Renal cortex interstitium (tissue), 11 donors: ENCODE data around the gene KIF4B. TPM values are rescaled to one million over a fixed set of nuclear protein-coding genes. Genes with fewer than 3 reads are reported as not detected.
"Not testable (repeated sequence)": the region's sequence is repeated elsewhere in the genome, so short reads cannot be mapped to it uniquely, and the experiment has no call there.

Source experiments
- DNase-seq, 11 donors: peaks; one replicate each; pipeline ENCODE4 v3.0.0-alpha.2; 2013; ENCODE audit warnings: low read depth in 9 of 11, low spot score in 4 of 11; ENCODE audit errors: extremely low read depth in 1 of 11
- polyA plus RNA-seq, 3 donors: library from polyadenylated mRNA; unstranded; fragments of 120-200 nt; gene quantifications; one replicate each; pipeline ENCODE4 v1.2.1, GENCODE V29; 2013; ENCODE audit not compliant: insufficient read length in 3 of 3

The KIF4B gene
- polyA plus RNA-seq, 3 donors, result 0.22 to 0.30 (median 0.23) TPM

DNA sequence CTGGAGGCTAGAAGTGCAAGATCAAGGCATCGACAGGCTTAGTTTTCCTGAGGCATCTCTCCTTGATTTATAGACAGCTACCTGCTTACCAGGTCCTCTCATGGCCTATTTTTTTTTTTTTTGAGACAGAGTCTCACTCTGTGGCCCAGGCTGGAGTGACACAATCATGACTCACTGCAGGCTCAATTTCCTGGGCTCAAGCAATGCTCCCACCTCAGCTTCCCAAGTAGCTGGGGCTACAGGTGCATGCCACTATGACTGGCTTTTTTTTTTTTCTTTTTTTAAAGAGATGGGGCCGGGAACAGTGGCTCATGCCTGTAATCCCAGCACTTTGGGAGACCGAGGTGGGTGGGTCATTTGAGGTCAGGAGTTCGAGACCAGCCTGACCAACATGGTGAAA, 10.8 kb upstream of the KIF4B start:
- DNase-seq, result not testable (repeated sequence)

DNA sequence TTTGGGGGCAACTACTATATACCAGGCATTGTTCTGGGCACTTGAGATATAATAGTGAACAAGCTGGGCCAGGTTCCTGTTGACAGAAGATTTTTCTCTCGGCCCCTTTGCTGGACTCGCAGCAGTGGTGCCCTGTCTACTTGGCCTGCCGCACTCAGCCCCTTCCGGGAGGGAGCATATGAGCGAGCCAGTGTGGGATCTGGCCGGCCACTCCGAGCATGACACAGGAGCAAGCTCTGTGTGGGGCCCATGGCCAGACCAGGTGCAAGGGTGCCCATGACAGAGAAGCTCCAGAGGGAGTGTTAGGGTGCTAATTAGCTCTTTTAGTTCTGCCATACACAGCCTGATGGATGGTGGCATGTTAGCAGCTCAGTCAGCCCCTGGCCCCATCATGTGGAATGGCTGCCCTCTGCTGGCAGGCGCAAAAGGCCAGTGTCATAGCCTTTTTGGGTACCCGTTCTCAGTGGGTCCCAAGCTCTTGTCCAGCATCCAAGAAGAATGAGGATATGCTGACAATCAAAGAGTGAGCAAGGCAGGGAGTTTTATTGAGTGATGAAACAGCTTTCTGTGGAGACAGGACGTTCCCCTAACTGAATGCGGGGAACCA, 9.3 kb upstream of the KIF4B start:
- DNase-seq, result no peak

DNA sequence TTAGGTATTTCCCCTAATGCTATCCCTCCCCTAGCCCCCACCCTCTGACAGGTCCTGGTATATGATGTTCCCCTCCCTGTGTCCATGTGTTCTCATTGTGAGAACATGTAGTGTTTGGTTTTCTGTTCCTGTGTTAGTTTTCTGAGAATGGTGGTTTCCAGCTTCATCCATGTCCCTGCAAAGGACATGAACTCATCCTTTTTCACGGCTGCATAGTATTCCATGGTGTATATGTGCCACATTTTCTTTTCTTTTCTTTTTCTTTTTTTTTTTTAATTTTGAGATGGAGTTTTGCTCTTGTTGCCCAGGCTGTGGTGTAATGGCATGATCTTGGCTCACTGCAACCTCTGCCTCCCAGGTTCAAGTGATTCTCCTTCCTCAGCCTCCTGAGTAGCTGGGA, 7.3 kb upstream of the KIF4B start:
- not testable (repeated sequence) for DNase-seq

DNA sequence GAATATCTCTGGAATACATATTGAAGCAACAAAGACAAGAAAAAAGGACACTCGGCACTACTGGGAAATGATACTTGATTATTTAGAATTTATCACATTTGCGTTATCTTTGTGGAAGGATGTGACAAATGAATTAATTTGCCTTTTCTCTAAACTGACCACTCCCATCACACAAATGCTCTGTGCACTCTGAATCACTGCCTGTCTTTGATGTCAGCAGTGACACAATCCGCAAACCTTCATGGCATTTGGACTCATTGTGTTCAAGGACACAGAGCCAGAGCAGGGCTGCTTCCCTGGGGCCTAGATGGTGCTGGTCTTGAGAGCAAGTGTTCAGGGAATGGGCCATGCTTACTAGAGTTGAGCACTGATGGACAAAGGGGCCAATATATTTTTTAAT, 4.9 kb upstream of the KIF4B start:
- DNase-seq, result no peak

DNA sequence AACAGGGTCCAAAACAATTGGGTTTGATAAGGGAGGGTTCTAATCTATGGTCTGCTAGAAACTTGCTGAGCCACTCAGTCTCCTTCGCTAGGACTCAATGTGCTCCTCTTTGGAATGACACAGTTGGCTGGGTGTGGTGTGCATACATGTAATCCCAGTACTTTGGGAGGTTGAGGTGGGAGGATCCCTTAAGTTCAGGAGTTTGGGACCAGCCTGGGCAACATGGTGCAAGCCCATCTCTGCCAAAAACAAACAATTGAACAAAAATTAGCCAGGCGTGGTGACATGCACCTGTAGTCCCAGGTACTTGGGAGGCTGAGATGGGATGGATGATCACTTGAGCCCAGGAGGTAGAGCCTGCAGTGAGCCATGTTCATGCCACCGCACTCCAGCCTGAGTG, 2.7 kb upstream of the KIF4B start:
- DNase-seq, result no peak

DNA sequence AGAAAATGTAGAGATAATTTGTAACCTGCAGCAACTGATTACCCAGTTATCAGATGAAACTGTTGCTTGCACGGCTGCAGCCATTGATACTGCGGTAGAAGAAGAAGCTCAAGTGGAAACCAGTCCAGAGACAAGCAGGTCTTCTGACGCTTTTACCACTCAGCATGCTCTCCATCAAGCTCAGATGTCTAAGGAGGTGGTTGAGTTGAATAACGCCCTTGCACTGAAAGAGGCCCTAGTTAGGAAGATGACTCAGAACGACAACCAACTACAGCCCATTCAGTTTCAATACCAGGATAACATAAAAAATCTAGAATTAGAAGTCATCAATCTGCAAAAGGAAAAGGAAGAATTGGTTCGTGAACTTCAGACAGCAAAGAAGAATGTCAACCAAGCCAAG, 1.7 kb downstream of the KIF4B start:
- DNase-seq, result no peak

DNA sequence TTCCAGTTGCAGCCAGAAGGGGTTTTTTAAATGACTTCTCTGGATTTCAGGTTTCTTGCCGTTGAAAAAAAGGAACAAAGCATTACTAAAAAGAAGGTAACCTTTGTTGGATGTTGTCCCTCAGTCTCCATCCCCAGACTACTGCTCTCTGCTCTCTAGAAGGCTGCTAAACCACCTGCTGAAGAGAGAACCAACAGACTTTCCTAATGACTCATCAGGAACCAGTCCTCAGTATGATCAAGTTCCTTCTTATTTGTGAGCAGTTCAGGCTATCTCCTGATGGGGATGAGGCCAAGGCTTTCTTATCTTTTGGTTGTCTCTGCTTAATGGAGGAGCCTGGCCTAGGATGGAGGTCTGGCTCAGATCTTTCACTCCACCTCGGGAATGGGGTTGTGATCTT, 4.1 kb downstream of the KIF4B start:
- DNase-seq, result no peak

DNA sequence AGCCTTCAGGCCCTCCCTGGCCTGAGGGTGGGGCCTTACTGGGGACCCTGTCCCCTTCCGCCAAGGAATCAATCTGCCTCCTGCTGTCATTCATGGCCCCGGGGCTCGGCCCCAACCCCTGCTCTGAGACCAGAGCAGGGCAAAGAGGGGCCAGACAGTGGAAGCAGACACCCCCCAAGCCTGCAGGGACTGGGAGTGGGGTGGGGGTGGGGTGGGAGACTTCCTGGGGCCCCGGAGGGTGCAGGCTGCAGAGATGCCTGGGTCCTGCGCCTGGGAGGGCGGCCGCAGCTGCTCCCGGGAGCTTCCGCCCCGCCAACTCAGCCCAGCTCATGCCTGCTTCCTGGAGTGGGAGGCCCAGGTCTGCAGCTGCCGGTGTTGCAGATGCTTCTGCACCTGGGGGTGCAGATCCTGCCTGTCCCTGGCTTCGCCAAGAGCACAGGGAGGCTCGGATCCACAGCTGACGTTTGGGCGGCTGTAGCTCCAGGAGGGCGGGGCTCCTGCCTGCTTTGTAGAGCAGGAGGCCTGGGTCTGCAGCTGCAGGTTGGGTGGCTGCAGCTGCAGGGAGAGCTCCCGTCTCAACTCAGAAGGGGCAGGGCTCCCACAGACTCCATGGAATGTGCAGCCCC, 6.2 kb downstream of the KIF4B start:
- DNase-seq, result no peak

DNA sequence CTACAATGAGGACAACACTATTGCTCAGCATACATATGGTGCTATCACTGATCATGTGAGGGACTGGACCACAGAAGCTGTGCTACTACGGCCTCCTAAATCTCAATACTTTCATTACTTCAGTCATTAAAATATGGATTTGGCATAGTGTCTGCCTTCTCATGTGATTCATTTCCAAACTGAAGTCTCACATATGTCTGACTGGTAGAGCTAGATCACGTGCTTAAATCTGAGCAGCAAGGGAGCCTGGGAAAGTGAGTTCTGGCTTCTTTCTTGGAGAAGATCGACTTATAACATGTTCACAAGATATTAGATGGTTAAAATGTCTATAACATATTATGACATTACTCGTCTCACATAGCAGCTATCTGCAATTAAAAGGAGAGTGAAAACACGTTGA, 8.3 kb downstream of the KIF4B start:
- no peak for DNase-seq

DNA sequence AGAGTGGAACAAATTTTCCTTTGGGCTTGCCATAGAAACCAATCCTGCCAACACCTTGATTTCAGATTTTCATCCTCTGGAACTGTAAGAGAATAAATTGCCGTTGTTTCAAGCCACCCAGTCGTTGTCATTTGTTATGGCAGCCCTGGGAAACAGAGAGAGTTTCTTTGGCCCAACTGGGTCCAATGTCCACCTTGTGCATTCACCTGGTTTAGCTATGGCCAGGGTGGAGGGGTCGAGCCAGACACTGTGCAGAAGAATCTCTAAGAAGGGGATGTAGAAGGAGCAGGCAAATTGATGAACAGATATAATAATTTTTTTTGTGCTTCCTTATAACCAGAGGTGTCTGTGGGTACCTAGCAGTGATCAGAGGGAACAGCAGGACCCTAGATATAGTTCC, 9.8 kb downstream of the KIF4B start:
- DNase-seq, result no peak

DNA sequence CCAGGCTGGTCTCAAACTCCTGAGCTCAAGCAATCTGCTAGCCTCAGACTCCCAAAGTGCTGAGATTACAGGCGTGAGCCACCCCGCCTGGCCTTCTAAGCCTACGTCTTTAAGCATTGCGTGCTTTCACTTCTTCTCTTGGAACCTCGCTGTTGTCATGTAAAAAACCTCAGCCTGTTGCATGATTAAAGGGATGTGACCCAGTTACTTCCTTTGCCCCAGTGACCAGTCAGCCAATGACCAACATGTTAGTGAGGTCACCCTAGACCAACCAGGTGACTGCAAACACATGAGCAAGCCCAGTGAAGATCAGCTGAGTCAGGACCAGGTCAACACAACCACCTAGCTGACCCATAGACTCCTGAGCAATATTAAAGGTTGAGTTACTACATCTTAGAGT, 10.5 kb downstream of the KIF4B start:
- DNase-seq, result no peak

DNA sequence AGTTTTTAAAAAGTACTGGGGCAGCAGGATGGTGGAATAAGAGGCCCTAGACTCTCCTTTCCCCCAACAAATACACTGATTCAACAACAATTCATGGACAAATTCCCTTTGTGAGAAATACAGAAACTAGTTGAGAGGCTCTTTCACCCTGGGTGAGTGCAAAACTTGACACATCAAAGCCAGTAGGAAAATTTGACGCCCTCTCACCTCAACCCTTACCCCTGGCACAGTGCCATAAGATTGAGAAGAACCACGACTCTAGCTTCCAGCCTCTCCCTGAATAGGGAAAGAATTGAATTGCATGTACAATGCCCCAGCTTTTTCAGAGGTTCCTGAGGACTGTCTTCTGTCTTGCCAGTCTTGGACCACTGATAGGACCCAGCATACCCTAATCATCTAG, 12.3 kb downstream of the KIF4B start:
- DNase-seq, result no peak

DNA sequence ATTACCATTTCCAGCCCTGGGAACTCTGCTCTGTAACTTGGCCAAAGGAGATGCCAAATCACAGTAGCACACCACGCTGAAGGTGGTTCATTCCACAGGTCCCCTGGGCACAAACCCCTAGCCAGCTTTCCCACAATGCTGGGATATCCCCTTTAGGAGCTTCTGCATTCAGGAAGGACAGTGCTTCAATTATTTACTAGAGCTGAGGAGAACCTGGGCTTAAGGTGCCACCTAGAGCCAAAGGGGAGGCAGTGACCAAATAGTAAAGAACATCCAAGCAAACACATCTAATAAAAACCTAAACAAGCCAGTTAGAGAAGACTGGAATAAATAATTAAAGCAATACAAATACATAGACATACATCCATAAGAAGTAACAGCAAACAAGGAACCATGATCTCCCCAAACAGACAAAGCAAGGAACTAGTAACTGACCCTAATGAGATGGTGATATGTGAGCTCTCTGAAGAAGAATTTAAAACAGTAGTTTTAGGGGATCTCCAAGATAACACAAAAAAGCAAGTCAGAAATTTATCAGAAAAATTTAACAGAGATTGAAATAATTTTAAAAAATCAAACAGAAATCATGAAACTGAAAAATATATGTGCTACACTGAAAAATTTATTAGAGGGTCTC, 14.6 kb downstream of the KIF4B start:
- DNase-seq, result no peak

DNA sequence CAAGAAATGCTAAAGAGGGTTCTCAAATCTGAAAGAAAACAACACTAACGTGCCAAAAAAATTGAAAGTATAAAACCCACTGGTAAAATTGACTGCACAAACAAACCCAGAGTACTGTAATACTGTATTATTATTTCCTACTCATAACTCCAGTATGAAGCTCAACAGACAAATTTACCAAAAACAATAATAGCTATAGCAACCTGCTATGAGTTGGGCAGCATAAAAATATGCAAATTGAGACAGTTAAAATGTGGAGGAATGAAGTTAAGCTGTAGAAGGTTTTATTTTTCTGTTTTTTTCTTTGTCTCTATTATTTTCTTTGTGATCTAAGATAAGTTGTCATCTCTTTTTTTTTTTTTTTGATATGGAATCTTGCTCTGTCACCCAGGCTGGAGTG, 15.7 kb downstream of the KIF4B start:
- no peak for DNase-seq

DNA sequence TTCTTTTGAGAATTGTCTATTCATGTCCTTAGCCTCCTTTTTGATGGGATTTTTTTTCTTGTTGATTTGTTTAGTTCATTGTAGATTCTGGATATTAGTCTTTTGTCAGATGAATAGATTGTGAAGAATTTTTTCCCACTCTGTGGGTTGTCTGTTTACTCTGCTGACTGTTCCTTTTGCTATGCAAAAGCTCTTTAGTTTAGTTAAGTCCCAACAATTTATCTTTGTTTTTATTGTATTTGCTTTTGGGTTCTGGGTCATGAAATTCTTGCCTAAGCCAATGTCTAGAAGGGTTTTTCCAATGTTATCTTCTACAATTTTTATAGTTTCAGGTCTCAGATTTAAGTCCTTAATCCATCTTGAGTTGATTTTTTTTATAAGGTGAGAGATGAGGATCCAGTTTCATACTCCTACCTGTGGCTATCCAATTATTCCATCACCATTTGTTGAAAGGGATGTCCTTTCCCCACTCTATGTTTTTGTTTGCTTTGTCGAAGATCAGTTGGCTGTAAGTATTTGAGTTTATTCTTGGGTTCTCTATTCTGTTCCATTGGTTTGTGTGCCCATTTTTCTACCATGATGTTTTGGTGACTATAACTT, 20.7 kb downstream of the KIF4B start:
- DNase-seq, result not testable (repeated sequence)

DNA sequence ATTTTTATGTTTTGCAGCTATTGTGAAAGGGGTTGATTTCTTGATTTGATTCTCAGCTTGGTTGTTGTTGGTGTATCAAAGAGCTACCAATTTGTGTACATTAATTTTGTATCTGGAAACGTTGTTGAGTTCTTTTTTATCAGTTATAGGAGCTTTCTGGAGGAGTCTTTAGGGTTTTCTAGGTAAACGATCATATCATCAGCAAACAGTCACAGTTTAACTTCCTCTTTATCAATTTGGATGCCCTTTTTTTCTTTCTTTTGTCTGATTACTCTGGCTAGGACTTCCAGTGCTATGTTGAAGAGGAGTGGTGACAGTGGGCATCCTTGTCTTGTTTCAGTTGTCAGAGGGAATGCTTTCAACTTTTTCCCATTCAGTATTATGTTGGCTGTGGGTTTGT, 21.5 kb downstream of the KIF4B start:
- not testable (repeated sequence) for DNase-seq

DNA sequence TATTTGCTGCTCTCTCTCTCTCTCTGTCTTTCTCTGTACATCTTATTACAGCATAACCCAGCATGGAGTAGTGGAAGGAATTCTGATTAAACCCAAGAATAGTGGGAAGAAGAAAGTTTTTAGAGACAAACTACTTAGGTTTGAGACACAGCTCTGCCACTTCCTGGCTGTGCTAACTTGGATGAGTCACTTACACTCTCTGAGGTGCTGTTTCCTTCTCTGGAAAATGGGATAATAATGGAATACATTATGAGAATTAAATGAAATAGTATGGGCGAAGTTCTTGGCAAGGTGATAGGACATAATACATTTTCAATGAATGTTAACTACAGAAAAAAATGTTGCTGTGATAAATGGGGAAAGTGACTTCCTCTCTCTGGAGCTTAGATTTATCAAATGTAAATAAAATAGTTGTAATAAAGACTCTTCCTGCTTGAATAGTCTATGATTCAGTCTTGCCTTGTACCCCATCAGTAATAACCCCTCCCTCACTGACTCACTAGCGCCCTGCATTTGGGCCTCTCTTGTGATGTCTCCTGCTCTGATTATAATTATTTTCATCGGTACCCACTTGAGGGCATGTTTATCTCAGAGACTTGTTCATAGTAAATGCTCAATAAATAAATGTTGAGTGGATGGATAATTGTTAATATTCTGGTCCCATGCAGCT, 27.6 kb downstream of the KIF4B start:
- DNase-seq, result no peak

DNA sequence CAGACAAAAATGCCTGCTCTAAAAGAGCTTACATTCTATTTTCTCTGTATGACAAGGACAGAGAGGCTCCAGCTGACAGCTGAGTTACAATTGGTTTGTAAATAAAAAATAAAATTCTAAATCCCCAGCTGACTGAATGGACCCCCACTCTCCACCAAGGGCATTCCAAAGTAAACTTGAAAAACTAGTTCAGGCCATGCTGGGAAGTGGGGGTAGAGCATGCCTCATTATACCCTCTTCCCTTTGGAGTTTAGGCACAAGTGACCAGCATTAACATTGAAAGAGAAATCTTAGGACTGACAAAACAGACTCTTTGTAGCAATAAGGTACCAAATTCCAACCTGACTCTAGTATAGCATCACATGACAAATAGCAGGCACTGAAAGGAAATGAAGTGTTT, 31.0 kb downstream of the KIF4B start:
- DNase-seq, result no peak

DNA sequence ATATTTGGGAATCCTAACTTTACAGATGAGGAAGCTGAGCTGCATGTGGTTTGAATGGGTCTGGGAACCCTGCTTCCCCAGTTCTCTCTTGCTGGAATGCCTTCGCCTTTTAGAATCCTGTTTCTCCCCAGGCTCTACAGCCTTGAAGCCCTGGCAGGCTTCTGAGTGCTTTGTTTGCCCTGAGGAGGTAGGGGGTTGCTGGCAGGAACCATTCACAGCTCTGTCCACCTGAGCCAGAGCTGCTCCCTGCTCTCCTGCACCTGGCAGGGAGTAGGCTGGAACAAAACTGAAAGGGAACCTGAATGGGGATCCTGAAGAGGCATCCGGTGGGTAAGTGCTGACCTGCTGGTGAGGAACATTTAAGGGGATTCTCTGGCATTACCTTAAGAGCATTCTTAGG, 33.0 kb downstream of the KIF4B start:
- no peak for DNase-seq

DNA sequence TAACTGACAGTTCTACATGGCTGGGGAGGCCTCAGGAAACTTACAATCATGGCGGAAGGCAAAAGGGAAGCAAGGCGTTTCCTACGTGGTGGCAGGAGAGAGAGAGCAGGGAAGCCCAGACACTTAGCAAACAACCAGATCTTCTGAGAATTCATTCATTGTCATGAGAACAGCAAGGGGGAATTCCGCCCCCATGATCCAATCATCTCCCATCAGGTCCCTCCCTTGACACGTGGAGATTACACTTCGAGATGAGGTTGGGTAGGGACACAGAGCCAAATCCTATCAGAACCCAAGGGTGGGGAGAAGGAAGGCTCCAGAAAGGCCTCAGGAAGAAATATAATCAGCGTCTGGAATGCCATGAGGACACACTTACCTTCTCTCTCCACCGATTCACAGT, 34.3 kb downstream of the KIF4B start:
- no peak for DNase-seq
